ENCODE results near the gene DEDD. TPM values are rescaled to one million over a fixed set of nuclear protein-coding genes. Genes with fewer than 3 reads are reported as not detected.

The DEDD gene
- total and polyA plus RNA-seq, 2 of the 13 experiments (the other 11 are each of a cell fraction or from before 2014, with no cell fraction given), result 12.6 to 27.8 TPM

DNA sequence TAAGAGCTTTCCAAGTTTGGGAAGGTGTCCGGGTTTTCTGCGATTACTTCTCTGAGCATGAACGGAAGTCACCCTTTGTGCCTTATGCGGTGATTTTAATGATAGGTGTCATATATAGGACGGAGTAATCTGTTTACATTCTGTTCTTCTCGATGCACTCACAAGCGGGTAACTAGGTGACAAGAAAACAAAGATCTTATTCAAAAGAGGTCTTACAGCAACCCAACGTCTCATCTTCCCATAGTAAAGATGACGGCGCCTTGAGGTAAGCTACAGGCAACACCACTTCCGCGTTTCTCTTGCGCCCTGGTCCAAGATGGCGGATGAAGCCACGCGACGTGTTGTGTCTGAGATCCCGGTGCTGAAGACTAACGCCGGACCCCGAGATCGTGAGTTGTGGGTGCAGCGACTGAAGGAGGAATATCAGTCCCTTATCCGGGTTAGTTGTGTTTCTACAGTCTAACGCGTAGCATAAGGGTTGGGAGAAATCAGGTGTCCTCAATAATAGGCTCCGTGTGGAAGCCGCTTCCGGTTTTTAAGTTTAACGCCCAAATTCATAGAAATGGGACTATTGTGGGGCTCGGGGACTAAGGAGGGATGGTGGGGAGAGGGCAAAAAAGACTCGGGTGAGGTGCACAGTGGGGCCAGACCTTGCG, 21.3 kb upstream of the DEDD start, which contains the start of gene UFC1 (continued):
- TF ChIP-seq ZNF574 (CRISPR knock-in tag; IDR thresholded peaks at IDR 0.05) (peak; percentile 87), CHD2 (IDR thresholded peaks at IDR 0.05; ENCODE audit: low read depth, low read length) (peak; percentile 76), MEIS2 (CRISPR knock-in tag; IDR thresholded peaks at IDR 0.05) (no peak; the same call in 1 of the 2 replicates), THAP7 (CRISPR knock-in tag; IDR thresholded peaks at IDR 0.05) (no peak), ZNF296 (CRISPR knock-in tag; conservative IDR thresholded peaks at IDR 0.05) (no peak), CREB1 (IDR thresholded peaks at IDR 0.05) (peak; percentile 56), CREB1 (CRISPR knock-in tag; IDR thresholded peaks at IDR 0.05) (peak; percentile 83), FLYWCH1 (CRISPR knock-in tag; IDR thresholded peaks at IDR 0.05) (no peak), HDAC6 (IDR thresholded peaks at IDR 0.05; ENCODE audit: low read depth, low read length) (no peak), RBAK (CRISPR knock-in tag; IDR thresholded peaks at IDR 0.05) (no peak), TMF1 (CRISPR knock-in tag; IDR thresholded peaks at IDR 0.05; ENCODE audit: low read depth) (no peak), ZBTB10 (CRISPR knock-in tag; IDR thresholded peaks at IDR 0.05; ENCODE audit: borderline replicate concordance) (no peak), ZBTB49 (CRISPR knock-in tag; IDR thresholded peaks at IDR 0.05; ENCODE audit: borderline replicate concordance) (no peak), ZFY (CRISPR knock-in tag; IDR thresholded peaks at IDR 0.05) (no peak), KLF15 (CRISPR knock-in tag; IDR thresholded peaks at IDR 0.05; ENCODE audit: borderline replicate concordance) (no peak), CC2D1A (CRISPR knock-in tag; IDR thresholded peaks at IDR 0.05) (no peak)
- TF ChIP-seq, protein P1, sequence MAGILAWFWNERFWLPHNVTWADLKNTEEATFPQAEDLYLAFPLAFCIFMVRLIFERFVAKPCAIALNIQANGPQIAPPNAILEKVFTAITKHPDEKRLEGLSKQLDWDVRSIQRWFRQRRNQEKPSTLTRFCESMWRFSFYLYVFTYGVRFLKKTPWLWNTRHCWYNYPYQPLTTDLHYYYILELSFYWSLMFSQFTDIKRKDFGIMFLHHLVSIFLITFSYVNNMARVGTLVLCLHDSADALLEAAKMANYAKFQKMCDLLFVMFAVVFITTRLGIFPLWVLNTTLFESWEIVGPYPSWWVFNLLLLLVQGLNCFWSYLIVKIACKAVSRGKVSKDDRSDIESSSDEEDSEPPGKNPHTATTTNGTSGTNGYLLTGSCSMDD (CRISPR knock-in tag; IDR thresholded peaks at IDR 0.05), result no peak
- TF ChIP-seq, protein P2, sequence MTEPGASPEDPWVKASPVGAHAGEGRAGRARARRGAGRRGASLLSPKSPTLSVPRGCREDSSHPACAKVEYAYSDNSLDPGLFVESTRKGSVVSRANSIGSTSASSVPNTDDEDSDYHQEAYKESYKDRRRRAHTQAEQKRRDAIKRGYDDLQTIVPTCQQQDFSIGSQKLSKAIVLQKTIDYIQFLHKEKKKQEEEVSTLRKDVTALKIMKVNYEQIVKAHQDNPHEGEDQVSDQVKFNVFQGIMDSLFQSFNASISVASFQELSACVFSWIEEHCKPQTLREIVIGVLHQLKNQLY (CRISPR knock-in tag; IDR thresholded peaks at IDR 0.05), result no peak

Measured in HepG2 (cell line).